Endodermal cell (in vitro differentiated cells): ENCODE measurements around the gene PTPRO. TPM values are rescaled to one million over a fixed set of nuclear protein-coding genes. Genes with fewer than 3 reads are reported as not detected.

Experiments used
- DNase-seq: peaks from one replicate; pipeline ENCODE4 v3.0.0-alpha.2; 2017
- H3K27ac ChIP-seq: 2 replicates; pipeline ENCODE4 v1.5.1; 2013; ENCODE audit warnings: mild to moderate bottlenecking, low read depth, low read length, moderate library complexity
- H3K27me3 ChIP-seq: 2 replicates; pipeline ENCODE4 v1.6.1; 2013; ENCODE audit warnings: mild to moderate bottlenecking, low read length, moderate library complexity; ENCODE audit not compliant: insufficient read depth, control insufficient read depth, poor library complexity, severe bottlenecking
- H3K36me3 ChIP-seq: 2 replicates; pipeline ENCODE4 v1.7.0; 2013; ENCODE audit warnings: mild to moderate bottlenecking, low read length, moderate library complexity; ENCODE audit not compliant: control insufficient read depth, insufficient read depth
- H3K4me1 ChIP-seq: one replicate; pipeline ENCODE4 v1.7.0; 2013; ENCODE audit warnings: low read length; ENCODE audit not compliant: control insufficient read depth, insufficient read depth
- H3K4me3 ChIP-seq: 2 replicates; pipeline ENCODE4 v1.5.1; 2013; ENCODE audit warnings: mild to moderate bottlenecking, low read length, moderate library complexity
- H3K9ac ChIP-seq: 2 replicates; pipeline ENCODE4 v1.6.1; 2013; ENCODE audit warnings: mild to moderate bottlenecking, low read length, moderate library complexity; ENCODE audit not compliant: poor library complexity, severe bottlenecking; ENCODE audit errors: extremely low read depth
- H3K9me3 ChIP-seq: 2 replicates; pipeline ENCODE4 v1.6.1; 2013; ENCODE audit warnings: mild to moderate bottlenecking, low read length, moderate library complexity; ENCODE audit not compliant: control insufficient read depth
- H3K27ac Mint-ChIP-seq: 2 replicates; pipeline ENCODE4 v1.8.0; 2020; ENCODE audit warnings: mixed read lengths
- H3K27me3 Mint-ChIP-seq: 2 replicates; pipeline ENCODE4 v1.8.0; 2021; ENCODE audit warnings: mild to moderate bottlenecking, mixed read lengths; ENCODE audit not compliant: insufficient read depth
- H3K36me3 Mint-ChIP-seq: 2 replicates; pipeline ENCODE4 v1.8.0; 2020; ENCODE audit warnings: low read depth, mixed read lengths
- H3K4me1 Mint-ChIP-seq: 2 replicates; pipeline ENCODE4 v1.8.0; 2020; ENCODE audit warnings: mixed read lengths
- H3K4me3 Mint-ChIP-seq: 2 replicates; pipeline ENCODE4 v1.8.0; 2020; ENCODE audit warnings: mild to moderate bottlenecking, moderate library complexity, mixed read lengths
- H3K9me3 Mint-ChIP-seq: 2 replicates; pipeline ENCODE4 v1.8.0; 2020; ENCODE audit warnings: mild to moderate bottlenecking, mixed read lengths
- CTCF ChIP-seq: fragments of 200-600 bp; sonication (generic); conservative IDR thresholded peaks from 2 replicates; pipeline ENCODE4 v1.5.0; 2021; ENCODE audit warnings: antibody characterized with exemption, mild to moderate bottlenecking
- WGBS, 2 experiments: methylation state at CpG; one replicate each; pipeline versions ENCODE4 v1.1.5 to v1.1.7; 2013; ENCODE audit warnings: missing lambda C conversion rate in 2 of 2, mixed read lengths in 1 of 2; ENCODE audit not compliant: insufficient coverage in 1 of 2, insufficient read length in 1 of 2; 5-methylcytosine and 5-hydroxymethylcytosine counted together
- total RNA-seq, 2 donors: library from RNA; stranded (reverse); fragmentation: NEBNext Ultra II Directional in 1 of 2; extraction: Animal tissue kit (Norgen Biotek cat#: 25700) in 1 of 2; gene quantifications; 2 replicates in 1 of 2; 3 replicates in 1 of 2; pipeline ENCODE4 v1.2.1, GENCODE V29; 2021

Gene PTPRO
- total RNA-seq, 2 donors from 2014 or later: 0.31 TPM; not detected in 1

- 80 to 93% methylated on average over 3 of the region's 3 CpGs for WGBS, 2 experiments
Observed at GRCh38 chr12:15417691-15418090, 95.4 kb downstream of the PTPRO start.

GRCh38 chr12:15423629-15424028 is 101.3 kb downstream of the PTPRO start:
- H3K27me3 Mint-ChIP-seq: no peaks in the 10 kb centered on the region
- H3K4me3 ChIP-seq: no peak overlapping the region
- H3K4me1 Mint-ChIP-seq: no peaks in the 10 kb centered on the region
- no peak overlapping the region for H3K27ac Mint-ChIP-seq
- H3K4me1 ChIP-seq: no peaks in the 10 kb centered on the region
- no peak for TF ChIP-seq CTCF
- no peaks in the 10 kb centered on the region for H3K36me3 ChIP-seq
- H3K9ac ChIP-seq: no peak overlapping the region
- WGBS, 2 experiments: 64 to 67% methylated on average over 1 to 2 of the region's 2 CpGs
- no peaks in the 10 kb centered on the region for H3K9me3 Mint-ChIP-seq
- no peak for DNase-seq
- H3K9me3 ChIP-seq: no peaks in the 10 kb centered on the region
- H3K4me3 Mint-ChIP-seq: no peak overlapping the region
- no peaks in the 10 kb centered on the region for H3K36me3 Mint-ChIP-seq
- no peak overlapping the region for H3K27ac ChIP-seq
- no peaks in the 10 kb centered on the region for H3K27me3 ChIP-seq

More at GRCh38 chr12:15417691-15418090, 95.4 kb downstream of the PTPRO start:
- no peaks in the 10 kb centered on the region for H3K9me3 Mint-ChIP-seq
- TF ChIP-seq CTCF: no peak
- DNase-seq: no peak
- H3K4me3 Mint-ChIP-seq: no peak overlapping the region
- no peak overlapping the region for H3K27ac ChIP-seq
- no peak overlapping the region for H3K4me3 ChIP-seq
- H3K27ac Mint-ChIP-seq: no peak overlapping the region
- H3K36me3 Mint-ChIP-seq: no peaks in the 10 kb centered on the region
- no peaks in the 10 kb centered on the region for H3K36me3 ChIP-seq
- no peaks in the 10 kb centered on the region for H3K27me3 Mint-ChIP-seq
- no peaks in the 10 kb centered on the region for H3K4me1 ChIP-seq
- no peaks in the 10 kb centered on the region for H3K27me3 ChIP-seq
- H3K9ac ChIP-seq: no peak overlapping the region
- H3K4me1 Mint-ChIP-seq: no peaks in the 10 kb centered on the region
- no peaks in the 10 kb centered on the region for H3K9me3 ChIP-seq

GRCh38 chr12:15427913-15428312 is 105.6 kb downstream of the PTPRO start:
- WGBS, 2 experiments: 86 to 95% methylated on average over 1 to 2 of the region's 2 CpGs
- Mint-ChIP-seq H3K27me3 (no peaks in the 10 kb centered on the region), H3K9me3 (no peaks in the 10 kb centered on the region), H3K36me3 (no peaks in the 10 kb centered on the region), H3K27ac (no peak overlapping the region), H3K4me3 (no peak overlapping the region), H3K4me1 (no peaks in the 10 kb centered on the region)
- Histone ChIP-seq H3K4me1 (no peaks in the 10 kb centered on the region), H3K4me3 (no peak overlapping the region), H3K27me3 (no peaks in the 10 kb centered on the region), H3K36me3 (no peaks in the 10 kb centered on the region), H3K9ac (no peak overlapping the region), H3K9me3 (no peaks in the 10 kb centered on the region), H3K27ac (no peak overlapping the region)
- no peak for TF ChIP-seq CTCF
- no peak for DNase-seq
